Endothelial cell (in vitro differentiated cells): ENCODE results near the gene ZNF850. TPM values are rescaled to one million over a fixed set of nuclear protein-coding genes. Genes with fewer than 3 reads are reported as not detected.
"Not testable (repeated sequence)": the region's sequence is repeated elsewhere in the genome, so short reads cannot be mapped to it uniquely, and the experiment has no call there.

Experiments used
- DNase-seq: peaks from one replicate; pipeline ENCODE4 v3.0.0; 2021; ENCODE audit warnings: low spot score
- H3K27ac Mint-ChIP-seq: one replicate; pipeline ENCODE4 v1.8.0; 2021; ENCODE audit warnings: mixed read lengths, inconsistent platforms; ENCODE audit not compliant: unreplicated experiment
- H3K27me3 Mint-ChIP-seq: one replicate; pipeline ENCODE4 v1.8.0; 2021; ENCODE audit warnings: mild to moderate bottlenecking, moderate library complexity, mixed read lengths, inconsistent platforms; ENCODE audit not compliant: unreplicated experiment
- H3K36me3 Mint-ChIP-seq: one replicate; pipeline ENCODE4 v1.8.0; 2021; ENCODE audit warnings: mild to moderate bottlenecking, low read depth, mixed read lengths, inconsistent platforms; ENCODE audit not compliant: unreplicated experiment
- H3K4me1 Mint-ChIP-seq: one replicate; pipeline ENCODE4 v1.8.0; 2021; ENCODE audit warnings: mild to moderate bottlenecking, mixed read lengths, inconsistent platforms; ENCODE audit not compliant: unreplicated experiment
- H3K4me3 Mint-ChIP-seq: one replicate; pipeline ENCODE4 v1.8.0; 2021; ENCODE audit warnings: mild to moderate bottlenecking, mixed read lengths, inconsistent platforms; ENCODE audit not compliant: unreplicated experiment
- H3K9me3 Mint-ChIP-seq: one replicate; pipeline ENCODE4 v1.8.0; 2021; ENCODE audit warnings: mixed read lengths, inconsistent platforms; ENCODE audit not compliant: unreplicated experiment
- CTCF ChIP-seq: fragments of 200-600 bp; sonication (generic); IDR thresholded peaks from one replicate; pipeline ENCODE4 v1.5.0; 2021; ENCODE audit warnings: antibody characterized with exemption; ENCODE audit not compliant: unreplicated experiment
- total RNA-seq: library from RNA; stranded (reverse); fragmentation: NEBNext Ultra II Directional; extraction: Animal tissue kit (Norgen Biotek cat#: 25700); gene quantifications from one replicate; pipeline ENCODE4 v1.2.1, GENCODE V29; 2021; ENCODE audit not compliant: unreplicated experiment

The ZNF850 gene
- total RNA-seq, 1 donor from 2014 or later = 7.0 TPM

- TF ChIP-seq CTCF = no peak
- DNase-seq = no peak
- Mint-ChIP-seq H3K4me3 (peak overlapping the region; percentile 84), H3K27me3 (peaks cover 3% of the 10 kb centered on the region), H3K9me3 (peaks cover 36% of the 10 kb centered on the region), H3K36me3 (peaks cover 41% of the 10 kb centered on the region), H3K27ac (peak overlapping the region; percentile 75), H3K4me1 (no peaks in the 10 kb centered on the region)
Observed at GRCh38 chr19:36797786-36798108, 25.1 kb upstream of the ZNF850 start.

GRCh38 chr19:36796714-36796992 is 24.0 kb upstream of the ZNF850 start:
- Mint-ChIP-seq H3K9me3 (peaks cover 45% of the 10 kb centered on the region), H3K4me3 (no peak overlapping the region), H3K27ac (no peak overlapping the region), H3K36me3 (peaks cover 45% of the 10 kb centered on the region), H3K27me3 (peaks cover 3% of the 10 kb centered on the region), H3K4me1 (no peaks in the 10 kb centered on the region)
- no peak for TF ChIP-seq CTCF
- no peak for DNase-seq

- DNase-seq, H3K4me1 Mint-ChIP-seq, H3K4me3 Mint-ChIP-seq, H3K27ac Mint-ChIP-seq, H3K27me3 Mint-ChIP-seq: not testable (repeated sequence)
- Mint-ChIP-seq H3K36me3 (peaks cover 35% of the 10 kb centered on the region), H3K9me3 (peaks cover 36% of the 10 kb centered on the region)
Observed at GRCh38 chr19:36791420-36792141, 19.0 kb upstream of the ZNF850 start.

- peaks cover 54% of the 10 kb centered on the region for H3K36me3 Mint-ChIP-seq
- H3K9me3 Mint-ChIP-seq = peaks cover 33% of the 10 kb centered on the region
- peaks cover 17% of the 10 kb centered on the region for H3K4me1 Mint-ChIP-seq
- no peak overlapping the region for H3K27ac Mint-ChIP-seq
- DNase-seq = no peak
- peaks cover 14% of the 10 kb centered on the region for H3K27me3 Mint-ChIP-seq
- H3K4me3 Mint-ChIP-seq = no peak overlapping the region
- no peak for TF ChIP-seq CTCF
Observed at GRCh38 chr19:36775768-36776167, 3.2 kb upstream of the ZNF850 start.

- H3K4me3 Mint-ChIP-seq = peak overlapping the region; percentile 100
- no peak for TF ChIP-seq CTCF
- peaks cover 35% of the 10 kb centered on the region for H3K9me3 Mint-ChIP-seq
- DNase-seq = no peak
- H3K27me3 Mint-ChIP-seq = peaks cover 15% of the 10 kb centered on the region
- H3K27ac Mint-ChIP-seq = peak overlapping the region; percentile 98
- peaks cover 17% of the 10 kb centered on the region for H3K4me1 Mint-ChIP-seq
- peaks cover 50% of the 10 kb centered on the region for H3K36me3 Mint-ChIP-seq
Observed at GRCh38 chr19:36773223-36773579, 594 bp upstream of the ZNF850 start.
